ENCODE results near the gene BEND5.

DNA sequence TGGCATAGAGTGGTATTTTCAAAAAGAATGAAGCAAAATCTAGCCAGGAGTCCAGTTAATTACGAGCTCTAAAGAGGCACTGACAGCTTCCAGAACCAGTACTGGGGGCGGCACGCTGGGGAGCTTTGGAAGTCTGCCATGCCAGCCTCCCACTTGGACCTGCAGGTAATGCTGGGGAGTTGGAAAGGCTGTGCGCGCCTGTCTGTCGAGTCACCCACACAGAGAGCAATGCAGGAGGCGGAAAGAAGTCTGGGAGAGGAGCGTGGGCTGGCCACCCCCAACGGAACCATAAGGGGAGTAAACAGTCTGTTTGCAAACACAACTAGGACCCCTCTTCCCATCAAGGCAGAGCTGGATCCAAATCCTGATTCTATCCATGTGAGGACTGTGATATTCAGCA is 84.5 kb downstream of the BEND5 start:
- TF ChIP-seq, protein P1, sequence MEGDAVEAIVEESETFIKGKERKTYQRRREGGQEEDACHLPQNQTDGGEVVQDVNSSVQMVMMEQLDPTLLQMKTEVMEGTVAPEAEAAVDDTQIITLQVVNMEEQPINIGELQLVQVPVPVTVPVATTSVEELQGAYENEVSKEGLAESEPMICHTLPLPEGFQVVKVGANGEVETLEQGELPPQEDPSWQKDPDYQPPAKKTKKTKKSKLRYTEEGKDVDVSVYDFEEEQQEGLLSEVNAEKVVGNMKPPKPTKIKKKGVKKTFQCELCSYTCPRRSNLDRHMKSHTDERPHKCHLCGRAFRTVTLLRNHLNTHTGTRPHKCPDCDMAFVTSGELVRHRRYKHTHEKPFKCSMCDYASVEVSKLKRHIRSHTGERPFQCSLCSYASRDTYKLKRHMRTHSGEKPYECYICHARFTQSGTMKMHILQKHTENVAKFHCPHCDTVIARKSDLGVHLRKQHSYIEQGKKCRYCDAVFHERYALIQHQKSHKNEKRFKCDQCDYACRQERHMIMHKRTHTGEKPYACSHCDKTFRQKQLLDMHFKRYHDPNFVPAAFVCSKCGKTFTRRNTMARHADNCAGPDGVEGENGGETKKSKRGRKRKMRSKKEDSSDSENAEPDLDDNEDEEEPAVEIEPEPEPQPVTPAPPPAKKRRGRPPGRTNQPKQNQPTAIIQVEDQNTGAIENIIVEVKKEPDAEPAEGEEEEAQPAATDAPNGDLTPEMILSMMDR (IDR thresholded peaks at IDR 0.05) = no peak
- no peak for TF ChIP-seq POLR2A (IDR thresholded peaks at IDR 0.05)

Data from thyroid gland (tissue), 4 donors.